GM12892 (cell line): ENCODE measurements around the gene PARVB.

Experiments
- DNase-seq: peaks from one replicate; pipeline ENCODE4 v3.0.0; 2011; ENCODE audit not compliant: insufficient read length
- FAIRE-seq: peaks from 2 replicates; lab custom pipeline; 2011; peaks lifted over from hg19 to GRCh38; lab: Jason Lieb, UNC
- POLR2A ChIP-seq: IDR thresholded peaks from 2 replicates; pipeline ENCODE4 v1.6.1; 2011; ENCODE audit warnings: low read depth, low read length, control low read depth
- POLR2AphosphoS5 ChIP-seq: IDR thresholded peaks from 2 replicates; pipeline ENCODE4 v1.6.1; 2011; ENCODE audit warnings: low read depth, low read length, control low read depth
- TAF1 ChIP-seq: IDR thresholded peaks from 2 replicates; pipeline ENCODE4 v1.6.1; 2011; ENCODE audit warnings: low read depth, mild to moderate bottlenecking, control low read depth, low read length, borderline replicate concordance

Gene PARVB

GRCh38 chr22:44212936-44213335 lies 188.8 kb downstream of the PARVB start:
- DNase-seq (no peak), FAIRE-seq (no peak)
- TF ChIP-seq POLR2A = no peak

GRCh38 chr22:44213489-44214043 lies 189.5 kb downstream of the PARVB start:
- no peak for TF ChIP-seq TAF1
- no peak for TF ChIP-seq POLR2A
- no peak for TF ChIP-seq POLR2AphosphoS5
- DNase-seq = no peak
- peak; percentile 67 for FAIRE-seq

GRCh38 chr22:44214187-44214586 lies 190.1 kb downstream of the PARVB start:
- no peak for TF ChIP-seq POLR2A
- TF ChIP-seq TAF1 = no peak
- no peak for TF ChIP-seq POLR2AphosphoS5
- no peak for DNase-seq
- FAIRE-seq = no peak

- FAIRE-seq = no peak
- no peak for TF ChIP-seq POLR2A
- no peak for TF ChIP-seq TAF1
- no peak for TF ChIP-seq POLR2AphosphoS5
- no peak for DNase-seq
These were observed 190.7 kb downstream of the PARVB start for GRCh38 chr22:44214764-44215163.

GRCh38 chr22:44215287-44215686 lies 191.2 kb downstream of the PARVB start:
- FAIRE-seq (no peak), DNase-seq (no peak)
- TF ChIP-seq TAF1 = no peak
- TF ChIP-seq POLR2AphosphoS5 = no peak
- no peak for TF ChIP-seq POLR2A

- DNase-seq = no peak
- no peak for TF ChIP-seq POLR2AphosphoS5
- TF ChIP-seq POLR2A = no peak
- no peak for TF ChIP-seq TAF1
- FAIRE-seq = no peak
These were observed 193.2 kb downstream of the PARVB start for GRCh38 chr22:44217346-44217745.

- no peak for FAIRE-seq
- TF ChIP-seq POLR2A (no peak), POLR2AphosphoS5 (no peak), TAF1 (no peak)
These were observed 194.0 kb downstream of the PARVB start for GRCh38 chr22:44218071-44218470.

GRCh38 chr22:44219101-44219870 lies 195.2 kb downstream of the PARVB start:
- TF ChIP-seq TAF1 (no peak), POLR2AphosphoS5 (no peak), POLR2A (no peak)
- FAIRE-seq (no peak), DNase-seq (no peak)

More at GRCh38 chr22:44218071-44218470, 194.0 kb downstream of the PARVB start:
- no peak for DNase-seq

- no peak for TF ChIP-seq TAF1
- TF ChIP-seq POLR2A = no peak
- TF ChIP-seq POLR2AphosphoS5 = no peak
- no peak for FAIRE-seq
- DNase-seq = no peak
These were observed 196.9 kb downstream of the PARVB start for GRCh38 chr22:44220727-44221680.

- FAIRE-seq (no peak), DNase-seq (no peak)
- TF ChIP-seq POLR2AphosphoS5 (no peak), TAF1 (no peak), POLR2A (no peak)
These were observed 197.8 kb downstream of the PARVB start for GRCh38 chr22:44221710-44222475.
